Fibroblast of skin of right quadriceps (primary cell): ENCODE results near the gene SLC19A1.

ENCODE experiments used
- DNase-seq: peaks from one replicate; pipeline ENCODE4 v3.0.0-alpha.2; 2013

The SLC19A1 gene

GRCh38 chr21:45475797-45476570 lies 66.3 kb downstream of the SLC19A1 start:
- DNase-seq: no peak

GRCh38 chr21:45475004-45475685 lies 67.1 kb downstream of the SLC19A1 start:
- DNase-seq: no peak

- DNase-seq: no peak
These were observed 67.8 kb downstream of the SLC19A1 start for GRCh38 chr21:45474323-45474950.

- no peak for DNase-seq
These were observed 68.5 kb downstream of the SLC19A1 start for GRCh38 chr21:45473496-45474322.

GRCh38 chr21:45472445-45473365 lies 69.5 kb downstream of the SLC19A1 start:
- no peak for DNase-seq

GRCh38 chr21:45471525-45472221 lies 70.6 kb downstream of the SLC19A1 start:
- DNase-seq: no peak

- DNase-seq: peak; percentile 86
These were observed 71.3 kb downstream of the SLC19A1 start for GRCh38 chr21:45470773-45471524.

GRCh38 chr21:45470087-45470515 lies 72.1 kb downstream of the SLC19A1 start:
- peak; percentile 57 for DNase-seq

GRCh38 chr21:45469273-45470086 lies 72.8 kb downstream of the SLC19A1 start:
- no peak for DNase-seq

- no peak for DNase-seq
These were observed 73.3 kb downstream of the SLC19A1 start for GRCh38 chr21:45468971-45469272.

- DNase-seq: no peak
These were observed 73.9 kb downstream of the SLC19A1 start for GRCh38 chr21:45468051-45468970.

GRCh38 chr21:45467221-45467779 lies 74.9 kb downstream of the SLC19A1 start:
- DNase-seq: no peak

- DNase-seq: no peak
These were observed 75.7 kb downstream of the SLC19A1 start for GRCh38 chr21:45466330-45467220.

- DNase-seq: no peak
These were observed 76.5 kb downstream of the SLC19A1 start for GRCh38 chr21:45465611-45466329.

GRCh38 chr21:45465105-45465504 lies 77.1 kb downstream of the SLC19A1 start:
- no peak for DNase-seq

- no peak for DNase-seq
These were observed 77.9 kb downstream of the SLC19A1 start for GRCh38 chr21:45464309-45464708.
